ENCODE results near the gene GALNS.

Gene GALNS

DNA sequence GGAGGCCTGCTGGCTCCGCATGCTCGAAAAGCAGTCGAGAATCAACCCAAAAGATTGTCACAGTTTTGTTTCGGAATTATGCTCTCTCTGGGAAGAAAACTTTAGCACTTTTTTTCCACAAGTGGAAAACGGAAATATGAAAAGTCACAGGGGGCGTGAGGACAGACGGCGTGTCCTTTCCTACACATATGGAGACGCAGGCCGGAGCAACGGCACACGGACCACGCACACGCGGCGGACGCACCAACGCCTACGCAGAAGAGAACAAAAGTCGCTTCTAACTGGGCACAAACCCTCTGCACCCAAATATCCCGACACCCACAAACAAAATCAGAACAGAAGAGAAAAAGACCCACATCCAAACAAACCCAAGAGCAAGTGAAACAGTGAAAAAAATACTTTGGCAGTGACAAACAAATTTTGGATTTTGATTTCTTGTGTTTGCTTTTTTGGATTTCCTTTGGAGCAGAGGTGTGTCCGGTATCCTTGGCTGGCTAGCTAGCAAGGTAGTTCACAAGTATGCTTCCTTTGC lies 19.0 kb upstream of the GALNS start:
- ATAC-seq (ENCODE audit: low read depth): no peak
- H3K27ac ChIP-seq (ENCODE audit: poor library complexity, severe bottlenecking): no peak overlapping the region
- TF ChIP-seq, protein P1, sequence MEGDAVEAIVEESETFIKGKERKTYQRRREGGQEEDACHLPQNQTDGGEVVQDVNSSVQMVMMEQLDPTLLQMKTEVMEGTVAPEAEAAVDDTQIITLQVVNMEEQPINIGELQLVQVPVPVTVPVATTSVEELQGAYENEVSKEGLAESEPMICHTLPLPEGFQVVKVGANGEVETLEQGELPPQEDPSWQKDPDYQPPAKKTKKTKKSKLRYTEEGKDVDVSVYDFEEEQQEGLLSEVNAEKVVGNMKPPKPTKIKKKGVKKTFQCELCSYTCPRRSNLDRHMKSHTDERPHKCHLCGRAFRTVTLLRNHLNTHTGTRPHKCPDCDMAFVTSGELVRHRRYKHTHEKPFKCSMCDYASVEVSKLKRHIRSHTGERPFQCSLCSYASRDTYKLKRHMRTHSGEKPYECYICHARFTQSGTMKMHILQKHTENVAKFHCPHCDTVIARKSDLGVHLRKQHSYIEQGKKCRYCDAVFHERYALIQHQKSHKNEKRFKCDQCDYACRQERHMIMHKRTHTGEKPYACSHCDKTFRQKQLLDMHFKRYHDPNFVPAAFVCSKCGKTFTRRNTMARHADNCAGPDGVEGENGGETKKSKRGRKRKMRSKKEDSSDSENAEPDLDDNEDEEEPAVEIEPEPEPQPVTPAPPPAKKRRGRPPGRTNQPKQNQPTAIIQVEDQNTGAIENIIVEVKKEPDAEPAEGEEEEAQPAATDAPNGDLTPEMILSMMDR (IDR thresholded peaks at IDR 0.05; ENCODE audit: poor library complexity, severe bottlenecking): no peak
- H3K4me1 ChIP-seq (ENCODE audit: insufficient read depth, poor library complexity, severe bottlenecking): peaks cover 2% of the 10 kb centered on the region
- peaks cover 11% of the 10 kb centered on the region for H3K27me3 ChIP-seq (ENCODE audit: insufficient read depth, poor library complexity, severe bottlenecking)
- H3K9me3 ChIP-seq (ENCODE audit: severe bottlenecking): no peaks in the 10 kb centered on the region
- H3K4me3 ChIP-seq (ENCODE audit: severe bottlenecking): no peak overlapping the region
- DNase-seq (ENCODE audit: low spot score): no peak
- no peaks in the 10 kb centered on the region for H3K36me3 ChIP-seq (ENCODE audit: low read depth)

DNA sequence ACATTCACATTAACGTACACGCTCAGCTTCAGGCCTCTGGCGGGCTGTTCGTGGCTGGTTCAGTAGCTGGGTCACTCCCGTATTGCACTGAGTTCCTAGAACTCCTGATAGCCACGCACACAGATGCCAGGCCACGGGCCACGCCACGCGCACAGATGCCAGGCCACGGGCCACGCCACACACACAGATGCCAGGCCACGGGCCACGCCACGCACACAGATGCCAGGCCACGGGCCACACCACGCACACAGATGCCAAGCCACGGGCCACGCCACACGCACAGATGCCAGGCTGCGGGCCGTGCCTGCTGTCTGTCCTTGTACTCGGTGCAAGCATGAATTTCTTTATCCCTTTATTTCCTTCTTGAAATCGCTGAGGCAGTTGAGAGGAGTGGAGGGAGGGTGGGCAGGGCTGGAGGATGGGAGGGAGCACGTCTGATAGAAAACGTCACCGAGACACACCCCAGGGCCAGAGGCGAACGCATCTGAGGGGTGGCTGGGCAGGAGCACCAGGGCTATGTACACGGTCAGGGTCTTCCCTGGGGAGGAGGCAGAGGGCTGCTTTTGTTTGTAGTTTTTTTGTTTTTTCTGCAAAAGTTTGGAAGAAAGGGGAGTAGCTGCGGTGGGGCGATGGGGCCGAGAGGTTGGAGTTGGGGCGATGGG lies 18.3 kb upstream of the GALNS start:
- H3K4me3 ChIP-seq (ENCODE audit: severe bottlenecking): no peak overlapping the region
- no peak overlapping the region for H3K27ac ChIP-seq (ENCODE audit: poor library complexity, severe bottlenecking)
- H3K4me1 ChIP-seq (ENCODE audit: insufficient read depth, poor library complexity, severe bottlenecking): peaks cover 2% of the 10 kb centered on the region
- TF ChIP-seq, protein P1 (IDR thresholded peaks at IDR 0.05; ENCODE audit: poor library complexity, severe bottlenecking): no peak
- peaks cover 10% of the 10 kb centered on the region for H3K27me3 ChIP-seq (ENCODE audit: insufficient read depth, poor library complexity, severe bottlenecking)
- H3K9me3 ChIP-seq (ENCODE audit: severe bottlenecking): no peaks in the 10 kb centered on the region
- no peaks in the 10 kb centered on the region for H3K36me3 ChIP-seq (ENCODE audit: low read depth)
- no peak for ATAC-seq (ENCODE audit: low read depth)
- no peak for DNase-seq (ENCODE audit: low spot score)

DNA sequence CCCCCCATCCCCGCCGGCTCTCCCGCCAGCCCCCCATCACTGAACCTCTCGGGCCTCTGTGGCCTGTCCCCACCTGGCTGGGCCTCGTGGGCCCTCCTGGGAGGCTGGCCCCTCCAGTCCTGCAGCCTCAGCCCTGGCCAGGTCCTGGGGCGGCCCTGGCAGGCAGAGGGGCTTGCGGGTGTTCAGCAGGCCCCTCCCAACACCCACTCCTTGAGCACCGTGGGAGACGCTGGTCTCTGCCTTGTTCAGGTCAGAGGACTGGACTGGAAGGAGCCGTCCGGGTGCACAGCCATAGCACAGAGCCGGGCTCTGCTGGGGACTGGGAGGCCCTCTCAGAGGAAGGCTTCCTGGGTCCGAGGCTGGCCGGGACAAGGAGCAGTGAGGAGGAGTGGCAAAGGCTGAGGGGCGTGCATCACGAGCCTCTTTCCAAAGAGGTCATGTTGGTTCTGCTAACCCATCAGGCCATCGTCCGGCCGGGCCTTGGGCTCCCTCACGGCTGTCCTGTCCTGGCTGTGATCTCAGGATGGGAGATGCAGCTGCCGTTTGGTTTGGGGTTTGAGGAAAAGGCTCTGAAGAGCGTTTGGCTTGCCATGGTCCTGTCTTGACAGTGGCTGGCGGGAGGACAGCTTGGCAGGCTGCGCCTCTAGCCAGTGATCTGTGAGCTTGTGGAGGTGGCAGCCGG lies 16.0 kb upstream of the GALNS start:
- Histone ChIP-seq H3K9me3 (ENCODE audit: severe bottlenecking) (no peaks in the 10 kb centered on the region), H3K4me1 (ENCODE audit: insufficient read depth, poor library complexity, severe bottlenecking) (no peaks in the 10 kb centered on the region), H3K27ac (ENCODE audit: poor library complexity, severe bottlenecking) (no peak overlapping the region), H3K36me3 (ENCODE audit: low read depth) (no peaks in the 10 kb centered on the region), H3K27me3 (ENCODE audit: insufficient read depth, poor library complexity, severe bottlenecking) (peaks cover 10% of the 10 kb centered on the region), H3K4me3 (ENCODE audit: severe bottlenecking) (no peak overlapping the region)
- TF ChIP-seq, protein P1 (IDR thresholded peaks at IDR 0.05; ENCODE audit: poor library complexity, severe bottlenecking): no peak
- ATAC-seq (ENCODE audit: low read depth) (no peak), DNase-seq (ENCODE audit: low spot score) (no peak)

DNA sequence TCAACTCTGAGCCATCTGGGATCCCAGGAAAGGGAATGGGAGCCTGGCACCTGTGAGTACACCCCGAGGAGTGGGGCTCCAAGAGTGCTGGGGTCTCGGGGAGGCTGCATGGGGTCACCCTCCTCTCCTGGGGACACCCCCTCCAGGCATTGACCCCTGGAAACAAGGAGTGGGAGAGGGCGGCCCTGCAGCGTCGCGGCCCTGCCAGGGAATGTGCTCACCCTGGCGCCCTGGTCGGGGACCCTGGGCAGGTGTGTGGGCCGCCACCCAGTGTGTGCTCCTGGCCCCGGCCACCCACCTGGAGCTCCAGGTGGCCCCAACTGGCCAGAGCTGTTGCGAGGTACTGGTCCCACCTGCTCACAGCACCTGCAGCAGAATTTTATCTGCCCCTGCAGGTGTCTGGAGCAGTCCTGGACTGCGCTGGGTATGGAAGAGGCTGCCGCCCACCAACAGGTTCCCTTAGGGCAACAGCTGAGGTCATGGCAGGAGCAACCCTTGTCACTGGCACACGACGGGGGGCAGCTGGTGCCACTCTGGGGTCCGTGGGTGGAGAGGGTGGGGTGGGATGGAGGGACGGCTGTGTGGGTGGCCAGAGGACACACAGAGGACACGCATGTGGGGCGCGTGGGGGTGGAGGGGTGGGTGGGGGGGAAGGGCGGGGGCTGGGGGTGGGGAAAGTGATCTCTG lies 15.1 kb upstream of the GALNS start:
- Histone ChIP-seq H3K27ac (ENCODE audit: poor library complexity, severe bottlenecking) (no peak overlapping the region), H3K36me3 (ENCODE audit: low read depth) (no peaks in the 10 kb centered on the region), H3K27me3 (ENCODE audit: insufficient read depth, poor library complexity, severe bottlenecking) (peaks cover 10% of the 10 kb centered on the region), H3K4me1 (ENCODE audit: insufficient read depth, poor library complexity, severe bottlenecking) (no peaks in the 10 kb centered on the region), H3K4me3 (ENCODE audit: severe bottlenecking) (no peak overlapping the region), H3K9me3 (ENCODE audit: severe bottlenecking) (no peaks in the 10 kb centered on the region)
- no peak for DNase-seq (ENCODE audit: low spot score)
- ATAC-seq (ENCODE audit: low read depth): no peak
- TF ChIP-seq, protein P1 (IDR thresholded peaks at IDR 0.05; ENCODE audit: poor library complexity, severe bottlenecking): no peak
